Ovary (tissue), 3 donors: ENCODE data around the gene BACH2.

Source experiments
- CTCF ChIP-seq, 3 donors: fragments of 450-650 bp in 2 of 3; fragments of 200-600 bp in 1 of 3; IDR thresholded peaks; one replicate each; pipeline versions ENCODE4 v1.5.1 to v1.8.0; 2016 to 2022; ENCODE audit warnings: antibody characterized with exemption in 3 of 3, mild to moderate bottlenecking in 1 of 3
- POLR2A ChIP-seq: fragments of 450-650 bp; IDR thresholded peaks from one replicate; pipeline ENCODE4 v1.6.1; 2017; ENCODE audit warnings: antibody characterized with exemption, mild to moderate bottlenecking, moderate library complexity
- donor health status: DM: no; HTN: no; CAD: no.

GRCh38 chr6:89942601-89943000 lies 354.0 kb downstream of the BACH2 start:
- TF ChIP-seq CTCF (IDR thresholded peaks at IDR 0.05), result no peak
- TF ChIP-seq POLR2A, result no peak
